IMR-90 (cell line): ENCODE measurements around the gene MEGF6.

Experiments
- BHLHE40 ChIP-seq: fragments of 150-350 bp; IDR thresholded peaks from 2 replicates; pipeline ENCODE4 v1.6.1; 2016; ENCODE audit warnings: mild to moderate bottlenecking, low read depth, low read length
- CEBPB ChIP-seq: IDR thresholded peaks from 2 replicates; pipeline ENCODE4 v1.6.1; 2012; ENCODE audit warnings: low read depth, low read length, improper control_type of control experiment
- FOS ChIP-seq: fragments of 150-350 bp; IDR thresholded peaks from 2 replicates; pipeline ENCODE4 v1.6.1; 2016; ENCODE audit warnings: low read depth, low read length
- MAZ ChIP-seq: IDR thresholded peaks from 2 replicates; pipeline ENCODE4 v1.6.1; 2012; ENCODE audit warnings: low read depth, mild to moderate bottlenecking, low read length, improper control_type of control experiment, moderate library complexity, borderline replicate concordance
- MXI1 ChIP-seq: IDR thresholded peaks from 2 replicates; pipeline ENCODE4 v1.6.1; 2012; ENCODE audit warnings: low read depth, mild to moderate bottlenecking, low read length, moderate library complexity, borderline replicate concordance
- NFE2L2 ChIP-seq: fragments of 150-350 bp; IDR thresholded peaks from 2 replicates; pipeline ENCODE4 v1.6.1; 2016; ENCODE audit warnings: low read depth, mild to moderate bottlenecking, low read length
- POLR2A ChIP-seq: IDR thresholded peaks from 2 replicates; pipeline ENCODE4 v1.6.1; 2012; ENCODE audit warnings: mild to moderate bottlenecking, low read depth, low read length
- RFX5 ChIP-seq: IDR thresholded peaks from 2 replicates; pipeline ENCODE4 v1.8.0; 2012; ENCODE audit warnings: low read depth, mild to moderate bottlenecking, low read length, moderate library complexity
- SMC3 ChIP-seq: fragments of 150-350 bp; IDR thresholded peaks from 2 replicates; pipeline ENCODE4 v1.6.1; 2016; ENCODE audit warnings: low read depth, mild to moderate bottlenecking, antibody characterized with exemption, low read length, moderate library complexity
- TF ChIP-seq, protein P1 (sequence below): conservative IDR thresholded peaks from 2 replicates; pipeline ENCODE4 v1.5.1; 2012; ENCODE audit warnings: mild to moderate bottlenecking, low read depth, low read length, improper control_type of control experiment
- TF ChIP-seq, protein P2 (sequence below): fragments of 150-350 bp; IDR thresholded peaks from 2 replicates; pipeline ENCODE4 v1.6.1; 2017; ENCODE audit warnings: mild to moderate bottlenecking, antibody characterized with exemption, low read length, low read depth

DNA sequence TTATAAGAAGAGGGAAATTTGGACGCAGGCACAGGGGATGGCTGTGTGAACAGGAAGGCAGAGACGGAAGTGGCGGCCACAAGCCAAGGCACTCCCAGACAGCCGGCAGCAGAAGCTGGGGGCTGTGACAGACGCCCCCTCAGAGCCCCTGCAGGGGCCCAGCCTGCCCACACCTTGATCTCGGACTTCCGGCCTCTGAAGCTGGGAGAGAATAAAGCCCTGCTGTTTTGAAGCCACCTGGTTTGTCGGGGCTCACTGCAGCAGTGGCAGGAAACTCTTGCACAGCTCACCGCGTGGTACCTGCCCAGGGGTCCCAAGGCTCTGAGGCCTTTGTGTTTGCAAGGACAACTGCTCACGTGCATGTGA, 13.7 kb downstream of the MEGF6 start:
- TF ChIP-seq, protein P1, sequence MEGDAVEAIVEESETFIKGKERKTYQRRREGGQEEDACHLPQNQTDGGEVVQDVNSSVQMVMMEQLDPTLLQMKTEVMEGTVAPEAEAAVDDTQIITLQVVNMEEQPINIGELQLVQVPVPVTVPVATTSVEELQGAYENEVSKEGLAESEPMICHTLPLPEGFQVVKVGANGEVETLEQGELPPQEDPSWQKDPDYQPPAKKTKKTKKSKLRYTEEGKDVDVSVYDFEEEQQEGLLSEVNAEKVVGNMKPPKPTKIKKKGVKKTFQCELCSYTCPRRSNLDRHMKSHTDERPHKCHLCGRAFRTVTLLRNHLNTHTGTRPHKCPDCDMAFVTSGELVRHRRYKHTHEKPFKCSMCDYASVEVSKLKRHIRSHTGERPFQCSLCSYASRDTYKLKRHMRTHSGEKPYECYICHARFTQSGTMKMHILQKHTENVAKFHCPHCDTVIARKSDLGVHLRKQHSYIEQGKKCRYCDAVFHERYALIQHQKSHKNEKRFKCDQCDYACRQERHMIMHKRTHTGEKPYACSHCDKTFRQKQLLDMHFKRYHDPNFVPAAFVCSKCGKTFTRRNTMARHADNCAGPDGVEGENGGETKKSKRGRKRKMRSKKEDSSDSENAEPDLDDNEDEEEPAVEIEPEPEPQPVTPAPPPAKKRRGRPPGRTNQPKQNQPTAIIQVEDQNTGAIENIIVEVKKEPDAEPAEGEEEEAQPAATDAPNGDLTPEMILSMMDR, result no peak
- TF ChIP-seq MAZ, result no peak
- no peak for TF ChIP-seq POLR2A
- TF ChIP-seq CEBPB, result no peak
- no peak for TF ChIP-seq BHLHE40
- no peak for TF ChIP-seq FOS
- TF ChIP-seq NFE2L2, result no peak
- no peak for TF ChIP-seq RFX5
- TF ChIP-seq MXI1, result no peak
- no peak for TF ChIP-seq SMC3
- TF ChIP-seq, protein P2, sequence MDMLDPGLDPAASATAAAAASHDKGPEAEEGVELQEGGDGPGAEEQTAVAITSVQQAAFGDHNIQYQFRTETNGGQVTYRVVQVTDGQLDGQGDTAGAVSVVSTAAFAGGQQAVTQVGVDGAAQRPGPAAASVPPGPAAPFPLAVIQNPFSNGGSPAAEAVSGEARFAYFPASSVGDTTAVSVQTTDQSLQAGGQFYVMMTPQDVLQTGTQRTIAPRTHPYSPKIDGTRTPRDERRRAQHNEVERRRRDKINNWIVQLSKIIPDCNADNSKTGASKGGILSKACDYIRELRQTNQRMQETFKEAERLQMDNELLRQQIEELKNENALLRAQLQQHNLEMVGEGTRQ, result no peak
